Colonic mucosa (tissue), 4 donors: Measurements from ENCODE around the gene CEP19. TPM values are rescaled to one million over a fixed set of nuclear protein-coding genes. Genes with fewer than 3 reads are reported as not detected.

Experiments
- DNase-seq: peaks from one replicate; pipeline ENCODE4 v3.0.0-alpha.2; 2020
- H3K27ac ChIP-seq: fragments of 200-600 bp; one replicate; pipeline ENCODE4 v1.8.0; 2021
- H3K27me3 ChIP-seq: fragments of 200-600 bp; one replicate; pipeline ENCODE4 v1.8.0; 2021
- H3K36me3 ChIP-seq: fragments of 200-600 bp; one replicate; pipeline ENCODE4 v1.8.0; 2021
- H3K4me1 ChIP-seq: fragments of 200-600 bp; one replicate; pipeline ENCODE4 v1.8.0; 2021; ENCODE audit warnings: mild to moderate bottlenecking
- H3K4me3 ChIP-seq: fragments of 200-600 bp; one replicate; pipeline ENCODE4 v1.8.0; 2021
- H3K9ac ChIP-seq, 2 donors: one replicate each; pipeline ENCODE4 v1.7.0; 2013; ENCODE audit warnings: control low read depth in 2 of 2, low read depth in 2 of 2, low read length in 2 of 2
- H3K9me3 ChIP-seq: fragments of 200-600 bp; one replicate; pipeline ENCODE4 v1.8.0; 2021
- intact Hi-C: fragments of 100-400 bp; cut with DNase I; formaldehyde crosslinking; loops from one replicate; pipeline ENCODE4 v1.14.1; 2022
- total RNA-seq, 2 donors: library from RNA; stranded (reverse); fragmentation: NEBNext Ultra II Directional in 1 of 2; extraction: Animal tissue kit (Norgen Biotek cat#: 25700) in 1 of 2; gene quantifications; one replicate each; pipeline ENCODE4 v1.2.1, GENCODE V29; 2021
- TF ChIP-seq, protein P1 (sequence below): fragments of 200-600 bp; IDR thresholded peaks from one replicate; pipeline ENCODE4 v1.8.0; 2022; ENCODE audit warnings: antibody characterized with exemption, mild to moderate bottlenecking
- donor health status: healthy.
- donor health status: DM: no; HTN: no; CAD: no.
- donor health status: DM: no; HTN: no; CAD: no.

CEP19 gene
- total RNA-seq, 2 donors from 2014 or later = 0.56 to 0.89 TPM

DNA sequence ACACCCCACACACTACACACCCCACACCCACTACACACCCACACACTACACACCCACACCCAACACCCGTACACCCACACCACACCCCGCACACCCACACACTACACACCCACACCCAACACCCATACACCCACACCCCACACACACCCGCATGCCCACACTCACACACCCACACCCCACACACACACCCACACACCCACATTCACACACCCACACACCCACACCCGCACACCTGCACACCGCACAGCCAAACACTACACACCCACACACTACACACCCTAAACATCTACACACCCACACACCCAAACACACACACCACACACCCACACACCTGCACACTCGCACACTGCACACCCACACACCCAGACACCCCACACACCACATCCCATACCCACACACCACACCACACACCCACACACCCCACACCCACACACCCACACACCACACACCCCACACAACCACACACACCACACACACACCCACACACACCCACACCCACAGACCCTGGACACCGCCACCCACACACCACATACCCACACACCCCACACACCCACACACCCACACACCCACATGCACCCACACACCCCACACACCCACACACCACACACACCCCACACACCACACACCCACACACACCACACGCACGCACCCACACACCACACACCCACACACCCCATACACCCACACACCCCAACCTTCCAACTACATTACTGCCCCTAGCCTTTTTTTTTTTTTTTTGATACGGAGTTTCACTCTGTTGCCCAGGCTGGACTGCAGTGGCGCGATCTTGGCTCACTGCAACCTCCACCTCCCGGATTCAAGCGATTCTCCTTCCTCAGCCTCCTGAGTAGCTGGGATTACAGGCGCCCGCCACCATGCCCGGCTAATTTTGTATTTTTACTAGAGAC, 16.9 kb downstream of the CEP19 start:
- H3K4me3 ChIP-seq = no peak overlapping the region
- no peaks in the 10 kb centered on the region for H3K36me3 ChIP-seq
- no peaks in the 10 kb centered on the region for H3K9me3 ChIP-seq
- H3K27ac ChIP-seq = no peak overlapping the region
- intact Hi-C loops = no loop called here
- no peaks in the 10 kb centered on the region for H3K4me1 ChIP-seq
- TF ChIP-seq, protein P1, sequence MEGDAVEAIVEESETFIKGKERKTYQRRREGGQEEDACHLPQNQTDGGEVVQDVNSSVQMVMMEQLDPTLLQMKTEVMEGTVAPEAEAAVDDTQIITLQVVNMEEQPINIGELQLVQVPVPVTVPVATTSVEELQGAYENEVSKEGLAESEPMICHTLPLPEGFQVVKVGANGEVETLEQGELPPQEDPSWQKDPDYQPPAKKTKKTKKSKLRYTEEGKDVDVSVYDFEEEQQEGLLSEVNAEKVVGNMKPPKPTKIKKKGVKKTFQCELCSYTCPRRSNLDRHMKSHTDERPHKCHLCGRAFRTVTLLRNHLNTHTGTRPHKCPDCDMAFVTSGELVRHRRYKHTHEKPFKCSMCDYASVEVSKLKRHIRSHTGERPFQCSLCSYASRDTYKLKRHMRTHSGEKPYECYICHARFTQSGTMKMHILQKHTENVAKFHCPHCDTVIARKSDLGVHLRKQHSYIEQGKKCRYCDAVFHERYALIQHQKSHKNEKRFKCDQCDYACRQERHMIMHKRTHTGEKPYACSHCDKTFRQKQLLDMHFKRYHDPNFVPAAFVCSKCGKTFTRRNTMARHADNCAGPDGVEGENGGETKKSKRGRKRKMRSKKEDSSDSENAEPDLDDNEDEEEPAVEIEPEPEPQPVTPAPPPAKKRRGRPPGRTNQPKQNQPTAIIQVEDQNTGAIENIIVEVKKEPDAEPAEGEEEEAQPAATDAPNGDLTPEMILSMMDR = no peak
- H3K9ac ChIP-seq = no peak overlapping the region
- DNase-seq = no peak
- H3K27me3 ChIP-seq = no peaks in the 10 kb centered on the region

- TF ChIP-seq, protein P1 = no peak
- H3K27ac ChIP-seq = no peak overlapping the region
- no peaks in the 10 kb centered on the region for H3K27me3 ChIP-seq
- no peaks in the 10 kb centered on the region for H3K36me3 ChIP-seq
- H3K4me1 ChIP-seq = no peaks in the 10 kb centered on the region
- intact Hi-C loops = no loop called here
- no peak overlapping the region for H3K9ac ChIP-seq
- no peak for DNase-seq
- H3K9me3 ChIP-seq = no peaks in the 10 kb centered on the region
- H3K4me3 ChIP-seq = no peak overlapping the region
Measured at GRCh38 chr3:196694202-196694638, 17.8 kb downstream of the CEP19 start.

GRCh38 chr3:196691386-196691785, 20.7 kb downstream of the CEP19 start:
- Histone ChIP-seq H3K27me3 (no peaks in the 10 kb centered on the region), H3K4me3 (no peak overlapping the region)

GRCh38 chr3:196689941-196690660, 21.9 kb downstream of the CEP19 start:
- H3K9me3 ChIP-seq = no peaks in the 10 kb centered on the region
- H3K9ac ChIP-seq = no peak overlapping the region
- no peaks in the 10 kb centered on the region for H3K4me1 ChIP-seq
- no peak overlapping the region for H3K4me3 ChIP-seq
- DNase-seq = no peak
- no peaks in the 10 kb centered on the region for H3K36me3 ChIP-seq
- intact Hi-C loops = no loop called here
- no peak overlapping the region for H3K27ac ChIP-seq
- TF ChIP-seq, protein P1 = no peak
- no peaks in the 10 kb centered on the region for H3K27me3 ChIP-seq

More at GRCh38 chr3:196691386-196691785, 20.7 kb downstream of the CEP19 start:
- H3K9ac ChIP-seq = no peak overlapping the region
- TF ChIP-seq, protein P1 = no peak
- intact Hi-C loops = no loop called here
- H3K36me3 ChIP-seq = no peaks in the 10 kb centered on the region
- H3K9me3 ChIP-seq = no peaks in the 10 kb centered on the region
- H3K4me1 ChIP-seq = no peaks in the 10 kb centered on the region
- no peak for DNase-seq
- H3K27ac ChIP-seq = no peak overlapping the region

DNA sequence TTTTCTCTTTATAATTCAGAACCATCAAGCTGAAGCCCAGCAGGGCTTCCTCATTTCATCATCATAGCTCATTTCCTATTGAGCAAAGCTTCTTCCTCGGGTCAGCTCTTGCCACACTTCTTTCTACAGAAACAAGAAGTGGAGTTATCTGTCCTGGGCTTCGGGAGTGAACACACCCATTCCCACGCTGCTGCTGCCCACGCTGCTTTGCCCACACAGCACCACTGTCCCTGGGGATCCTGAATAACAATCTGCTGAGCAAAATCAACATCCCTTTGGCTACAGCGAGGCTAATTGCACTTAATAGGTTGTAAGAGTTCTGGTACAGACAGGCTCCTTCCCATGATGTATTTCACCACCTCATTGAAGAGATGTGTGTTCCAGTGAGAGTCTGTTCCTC, 23.7 kb downstream of the CEP19 start:
- DNase-seq = peak; percentile 22
- H3K9me3 ChIP-seq = no peaks in the 10 kb centered on the region
- H3K27ac ChIP-seq = no peak overlapping the region
- H3K9ac ChIP-seq = no peak overlapping the region
- intact Hi-C loops = no loop called here
- H3K4me3 ChIP-seq = no peak overlapping the region
- H3K4me1 ChIP-seq = no peaks in the 10 kb centered on the region
- no peaks in the 10 kb centered on the region for H3K27me3 ChIP-seq
- TF ChIP-seq, protein P1 = no peak
- no peaks in the 10 kb centered on the region for H3K36me3 ChIP-seq
